ENCODE data around the gene IPMK.

- TF ChIP-seq CTCF (IDR thresholded peaks at IDR 0.05; ENCODE audit: low read depth, low read length, poor library complexity, severe bottlenecking) (no peak), EZH2phosphoT487 (IDR thresholded peaks at IDR 0.05; ENCODE audit: borderline replicate concordance, low read length) (no peak)
Observed at GRCh38 chr10:58278962-58279307, 11.2 kb upstream of the IPMK start.

All from DOHH2 (cell line).